ENCODE measurements around the gene RAB4B.

RAB4B gene

GRCh38 chr19:40803857-40804782 is 26.1 kb downstream of the RAB4B start:
- TF ChIP-seq ZFX (IDR thresholded peaks at IDR 0.05) (no peak), CTCF (conservative IDR thresholded peaks at IDR 0.05) (no peak)
- H3K27ac ChIP-seq, result peak overlapping the region; percentile 70

- peak overlapping the region; percentile 70 for H3K27ac ChIP-seq
- TF ChIP-seq ZFX (IDR thresholded peaks at IDR 0.05), result no peak
- TF ChIP-seq CTCF (conservative IDR thresholded peaks at IDR 0.05), result peak; percentile 20; the same call in 1 of the 2 replicates
Measured at GRCh38 chr19:40804783-40805242, 26.8 kb downstream of the RAB4B start.

- TF ChIP-seq ZFX (IDR thresholded peaks at IDR 0.05), result no peak
- TF ChIP-seq CTCF (conservative IDR thresholded peaks at IDR 0.05), result no peak
- H3K27ac ChIP-seq, result peak overlapping the region; percentile 70
Measured at GRCh38 chr19:40805258-40805868, 27.3 kb downstream of the RAB4B start.

GRCh38 chr19:40806423-40807146 is 28.5 kb downstream of the RAB4B start:
- peak overlapping the region; percentile 70 for H3K27ac ChIP-seq
- TF ChIP-seq CTCF (conservative IDR thresholded peaks at IDR 0.05) (no peak), ZFX (IDR thresholded peaks at IDR 0.05) (no peak)

- H3K27ac ChIP-seq, result no peak overlapping the region
- no peak for TF ChIP-seq ZFX (IDR thresholded peaks at IDR 0.05)
- no peak; the same call in 1 of the 2 replicates for TF ChIP-seq CTCF (conservative IDR thresholded peaks at IDR 0.05)
Measured at GRCh38 chr19:40807147-40808020, 29.3 kb downstream of the RAB4B start.

- no peak for TF ChIP-seq ZFX (IDR thresholded peaks at IDR 0.05)
- no peak for TF ChIP-seq CTCF (conservative IDR thresholded peaks at IDR 0.05)
- no peak overlapping the region for H3K27ac ChIP-seq
Measured at GRCh38 chr19:40808021-40808325, 29.9 kb downstream of the RAB4B start.
